HG03521 (cell line): Measurements from ENCODE around the gene PDXDC1.
"Not testable (repeated sequence)": the region's sequence is repeated elsewhere in the genome, so short reads cannot be mapped to it uniquely, and the experiment has no call there.

ENCODE experiments used
- ATAC-seq: cut with Tn5 transposase; IDR thresholded peaks from one replicate; pipeline ENCODE4 v1.9.1; 2021; ENCODE audit warnings: mild to moderate bottlenecking, moderate library complexity; ENCODE audit not compliant: unreplicated experiment

PDXDC1 gene

DNA sequence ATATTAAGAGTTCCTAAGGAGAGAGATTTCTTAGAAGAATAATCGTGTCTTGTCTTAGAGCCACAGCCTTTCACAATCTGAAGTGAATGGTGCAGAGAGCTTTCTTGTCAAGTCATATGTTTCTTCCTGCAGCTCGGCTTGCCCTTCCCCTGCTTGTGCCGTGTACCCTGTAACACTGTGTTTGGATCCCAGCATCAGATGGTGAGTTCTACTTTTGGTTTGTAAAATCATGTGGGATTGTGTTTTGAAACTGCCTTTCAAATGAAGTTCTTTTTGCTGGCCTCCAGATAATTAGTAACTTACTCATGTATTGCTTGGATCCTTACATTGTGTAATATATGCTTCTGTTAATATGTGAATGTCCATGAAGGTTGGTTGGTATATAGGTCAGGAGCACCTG is 33.8 kb downstream of the PDXDC1 start:
- not testable (repeated sequence) for ATAC-seq

DNA sequence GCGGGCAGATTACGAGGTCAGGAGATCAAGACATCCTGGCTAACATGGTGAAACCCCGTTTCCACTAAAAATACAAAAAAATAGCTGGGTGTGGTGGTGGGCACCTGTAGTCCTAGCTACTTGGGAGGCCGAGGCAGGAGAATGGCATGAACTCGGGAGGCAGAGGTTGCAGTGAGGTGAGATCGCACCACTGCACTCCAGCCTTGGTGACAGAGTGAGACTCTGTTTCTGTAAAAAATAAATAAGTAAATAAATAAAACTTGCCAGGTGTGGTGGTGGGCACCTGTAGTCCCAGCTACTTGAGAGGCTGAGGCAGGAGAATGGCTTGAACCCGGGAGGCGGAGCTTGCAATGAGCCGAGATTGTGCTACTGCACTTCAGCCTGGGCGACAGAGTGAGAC is 38.1 kb downstream of the PDXDC1 start:
- not testable (repeated sequence) for ATAC-seq

DNA sequence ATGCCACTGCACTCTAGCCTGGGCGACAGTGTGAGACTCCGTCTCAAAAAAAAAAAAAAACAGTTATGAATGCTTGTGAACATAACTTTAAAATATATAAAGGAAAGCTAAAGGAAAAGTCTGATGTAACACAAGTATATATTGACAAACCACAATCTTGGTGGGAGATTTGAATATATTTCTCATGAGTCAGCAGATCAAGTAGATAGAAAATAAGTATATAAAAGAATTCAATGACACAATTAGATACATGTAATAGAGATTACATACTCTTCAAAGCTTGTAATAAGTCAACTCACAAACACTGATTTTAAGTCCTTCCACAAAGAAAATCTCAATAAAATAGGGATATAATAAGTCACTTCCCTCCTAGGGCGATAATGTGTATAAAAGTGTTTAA is 40.8 kb downstream of the PDXDC1 start:
- not testable (repeated sequence) for ATAC-seq

DNA sequence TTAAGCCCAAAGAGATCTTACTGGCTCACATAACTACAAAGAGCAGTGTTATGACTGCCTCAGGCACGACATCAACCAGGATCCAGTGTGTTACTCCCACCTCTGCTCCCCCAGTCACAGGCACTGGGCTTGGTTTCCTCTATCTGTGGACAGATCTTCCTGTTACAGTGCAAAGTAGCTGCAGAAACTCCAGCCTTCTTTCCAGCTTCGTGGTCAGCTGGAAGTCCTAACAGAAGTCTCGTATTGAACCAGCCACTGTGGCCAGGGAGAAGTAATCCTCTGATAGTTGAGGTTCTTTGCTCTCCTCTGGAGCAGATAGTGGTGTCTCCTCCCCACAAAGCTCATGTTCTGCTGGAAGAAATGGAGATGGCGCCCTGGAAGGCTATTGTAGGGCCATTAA is 41.5 kb downstream of the PDXDC1 start:
- not testable (repeated sequence) for ATAC-seq

DNA sequence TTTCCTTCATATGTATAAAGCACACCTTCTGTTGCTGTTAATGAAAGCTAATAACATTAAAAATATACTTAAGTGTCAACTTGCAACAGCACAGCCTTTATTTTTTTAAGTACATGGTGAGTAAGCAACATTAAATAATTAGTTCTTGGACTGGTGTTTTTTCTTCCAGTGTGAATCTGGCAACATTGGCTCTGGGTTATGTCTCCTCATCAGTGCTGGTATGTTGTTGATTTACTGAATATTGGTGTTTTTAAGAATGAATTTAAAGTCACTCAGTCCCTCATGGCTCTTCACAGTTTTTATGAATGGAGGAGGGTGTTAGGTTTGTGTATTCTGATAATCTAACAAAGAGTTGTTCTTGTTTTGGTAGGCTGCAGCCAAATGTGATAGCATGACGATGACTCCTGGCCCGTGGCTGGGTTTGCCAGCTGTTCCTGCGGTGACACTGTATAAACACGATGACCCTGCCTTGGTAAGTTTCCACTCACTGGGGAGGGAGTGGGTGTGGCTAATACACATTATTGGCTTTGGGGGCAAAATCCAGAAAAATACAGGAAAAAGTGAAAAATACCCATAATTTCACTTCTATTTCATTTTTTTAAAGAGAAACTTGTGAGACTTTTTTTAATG is 42.2 kb downstream of the PDXDC1 start:
- not testable (repeated sequence) for ATAC-seq

DNA sequence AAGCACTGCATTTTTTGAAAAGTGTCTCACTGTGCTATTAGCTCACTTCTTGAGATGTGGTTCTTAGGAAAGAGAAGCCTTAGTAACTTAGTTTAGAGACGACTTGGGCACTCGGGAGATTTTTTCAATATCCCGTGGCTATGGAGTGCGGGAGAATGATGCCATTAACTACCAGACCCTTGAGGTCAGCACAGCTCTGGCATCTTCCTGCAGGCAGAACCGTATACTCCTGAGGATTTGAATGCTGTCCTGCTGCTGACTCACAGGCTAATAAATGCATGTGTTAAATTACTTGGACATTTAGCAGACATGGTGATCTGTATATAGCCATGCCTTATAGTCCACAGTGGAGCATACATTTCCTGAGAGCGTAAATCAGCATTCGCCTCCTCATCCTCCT is 46.6 kb downstream of the PDXDC1 start:
- not testable (repeated sequence) for ATAC-seq

DNA sequence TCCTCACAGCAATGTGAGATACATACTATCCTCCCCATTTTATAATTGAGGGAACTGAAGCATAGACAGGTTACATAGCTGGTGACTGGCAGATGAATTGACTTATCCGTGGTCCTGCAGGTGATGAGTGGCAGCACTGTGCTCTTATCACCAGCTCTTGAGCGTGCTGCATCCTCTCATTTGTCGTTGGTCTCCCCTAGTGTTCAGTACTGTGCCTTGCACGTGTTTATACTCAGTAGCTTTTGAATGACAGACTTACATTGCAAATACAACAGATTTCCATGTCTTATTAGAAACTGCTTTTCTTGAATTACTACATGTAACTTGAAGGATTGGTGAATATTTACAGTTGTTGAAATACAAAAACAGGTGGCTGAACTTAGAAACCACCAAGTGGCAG is 47.4 kb downstream of the PDXDC1 start:
- peak; percentile 91 for ATAC-seq

DNA sequence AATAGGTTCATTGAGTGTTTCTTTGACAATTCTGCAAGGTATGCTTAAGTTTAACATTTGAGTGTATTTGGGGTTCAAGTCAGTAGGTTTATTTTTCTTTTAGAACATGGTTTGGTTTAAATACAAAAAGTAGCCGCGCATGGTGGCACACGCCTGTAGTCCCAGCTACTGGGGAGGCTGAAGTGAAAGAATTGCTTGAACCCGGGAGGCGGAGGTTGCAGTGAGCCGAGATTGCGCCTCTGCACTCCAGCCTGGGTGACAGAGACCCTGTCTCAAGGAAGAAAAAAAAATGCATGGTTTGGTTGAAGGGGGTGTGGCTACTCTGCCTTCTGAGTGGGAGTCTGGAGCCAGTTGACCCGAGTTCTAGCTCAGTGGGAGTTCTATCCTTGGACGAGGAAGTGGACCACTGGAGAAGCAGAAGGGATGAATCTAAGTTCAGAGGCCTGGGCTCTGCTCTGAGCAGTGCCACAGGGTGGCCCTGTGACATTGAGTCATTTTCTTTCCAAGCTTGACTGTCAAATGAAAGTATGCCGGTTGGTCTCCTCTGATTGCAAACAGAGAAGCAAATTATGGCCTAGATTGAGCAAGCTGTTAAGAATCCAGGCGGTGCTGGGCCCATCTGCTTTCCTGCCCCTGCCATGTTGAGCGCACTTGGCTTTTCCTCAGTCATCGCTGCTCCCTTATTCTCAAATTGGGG is 48.7 kb downstream of the PDXDC1 start:
- ATAC-seq: not testable (repeated sequence)

DNA sequence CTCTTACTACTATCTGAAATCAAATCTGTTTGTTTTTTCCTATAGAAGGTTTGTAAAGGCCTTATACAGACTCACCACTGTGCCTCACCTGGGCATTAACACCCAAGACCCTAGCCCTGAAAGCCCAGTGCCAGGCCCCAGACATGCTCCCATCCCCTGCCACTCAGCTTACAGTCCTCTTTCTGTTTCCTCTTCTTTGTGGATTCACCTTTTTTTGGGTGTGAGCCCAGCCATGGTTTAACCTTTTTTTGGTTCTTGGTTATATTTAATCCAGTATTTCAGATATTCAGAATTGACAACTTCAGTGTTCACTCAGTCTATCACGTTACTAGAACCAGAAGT is 50.0 kb downstream of the PDXDC1 start:
- not testable (repeated sequence) for ATAC-seq

DNA sequence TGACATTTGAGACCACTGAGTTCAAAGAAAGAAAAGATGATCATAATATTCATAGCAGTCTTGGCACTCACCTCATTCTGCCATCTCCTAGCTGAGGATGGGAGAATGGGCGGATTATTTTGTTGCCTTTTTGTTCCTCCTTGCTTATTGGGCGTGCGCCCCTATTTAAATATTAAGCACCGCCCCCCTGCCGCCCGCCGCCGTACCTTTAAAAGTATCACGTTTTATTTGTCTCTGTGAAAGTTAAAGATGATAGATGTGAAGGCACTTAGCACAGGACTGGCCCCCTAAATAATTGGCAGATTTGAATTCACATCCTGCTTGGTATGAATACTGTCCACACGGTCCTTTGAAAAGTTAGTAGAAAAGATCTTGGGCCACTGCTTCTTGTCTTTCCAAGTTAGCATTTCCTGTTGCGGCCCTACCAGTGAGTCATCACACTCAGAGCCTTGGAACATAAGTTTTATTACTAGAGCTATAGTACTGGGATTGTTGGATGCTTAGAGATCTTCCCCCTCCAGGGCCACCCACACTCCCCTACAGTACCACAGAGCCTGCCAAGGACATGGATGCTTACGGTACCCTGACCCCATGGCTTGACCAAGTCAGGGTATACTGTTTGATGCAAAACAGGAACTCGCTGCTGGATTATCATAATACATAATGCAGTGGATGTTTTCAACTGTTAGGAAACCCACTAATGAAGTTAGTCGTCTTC is 50.6 kb downstream of the PDXDC1 start:
- ATAC-seq: not testable (repeated sequence)

DNA sequence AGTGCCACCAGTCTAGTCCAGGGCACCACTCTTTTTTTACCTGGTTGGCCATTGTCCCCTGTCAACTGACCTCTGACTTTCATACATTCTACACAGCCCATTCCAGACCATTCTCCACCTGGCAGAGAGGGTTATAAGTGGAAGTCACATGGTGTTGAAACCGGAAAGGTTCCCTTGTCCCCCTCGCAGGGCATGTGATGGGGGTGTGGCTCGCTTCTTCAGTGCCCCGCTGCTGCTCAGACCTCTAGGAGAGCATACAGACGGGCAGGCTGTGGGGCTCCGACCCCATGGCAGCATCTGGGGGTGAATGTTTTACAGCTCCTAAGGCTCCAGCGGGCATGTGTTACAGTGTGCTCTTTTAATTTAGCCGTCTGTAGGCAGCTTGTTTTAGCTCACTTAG is 52.2 kb downstream of the PDXDC1 start:
- not testable (repeated sequence) for ATAC-seq

DNA sequence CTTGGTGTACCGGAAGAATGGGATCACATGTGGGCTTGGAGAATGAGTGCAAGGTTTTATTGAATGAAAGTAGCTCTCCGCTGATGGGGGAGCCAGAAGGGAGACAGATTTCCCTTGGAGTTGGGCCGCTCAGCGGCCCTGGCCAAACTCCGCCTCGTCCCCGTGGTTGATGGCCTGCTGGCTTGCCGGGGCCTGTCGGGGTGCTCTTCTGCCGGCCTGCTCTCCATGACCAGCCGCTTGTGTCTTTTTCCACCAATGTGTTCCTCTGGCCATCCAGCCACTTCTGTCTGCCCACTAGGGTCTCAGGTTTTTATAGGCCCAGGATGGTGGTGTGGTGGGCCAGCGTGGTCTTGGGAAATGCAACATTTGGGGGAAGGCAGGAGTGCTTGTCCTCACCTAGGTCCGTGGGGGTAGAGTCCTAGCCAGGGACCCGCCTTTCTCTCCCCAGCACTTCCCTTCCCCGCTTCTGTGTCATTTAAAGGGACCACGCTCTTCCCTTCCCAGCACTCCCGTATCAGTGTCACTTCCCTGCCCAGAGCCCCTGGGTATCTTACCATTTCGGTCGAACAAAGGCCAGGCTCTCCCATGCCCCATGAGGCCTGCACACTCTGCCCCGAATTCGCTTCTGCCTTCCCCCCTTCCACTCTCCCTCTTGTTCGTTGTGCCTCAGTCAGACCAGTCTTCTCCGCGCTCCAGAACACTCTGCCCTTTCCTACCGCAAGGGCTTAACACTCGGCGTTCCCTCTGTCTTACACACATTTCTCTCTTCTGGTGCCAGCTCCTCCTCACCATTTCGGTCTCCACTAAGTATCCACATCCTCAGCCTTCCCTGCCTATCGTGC is 52.9 kb downstream of the PDXDC1 start:
- ATAC-seq: not testable (repeated sequence)

DNA sequence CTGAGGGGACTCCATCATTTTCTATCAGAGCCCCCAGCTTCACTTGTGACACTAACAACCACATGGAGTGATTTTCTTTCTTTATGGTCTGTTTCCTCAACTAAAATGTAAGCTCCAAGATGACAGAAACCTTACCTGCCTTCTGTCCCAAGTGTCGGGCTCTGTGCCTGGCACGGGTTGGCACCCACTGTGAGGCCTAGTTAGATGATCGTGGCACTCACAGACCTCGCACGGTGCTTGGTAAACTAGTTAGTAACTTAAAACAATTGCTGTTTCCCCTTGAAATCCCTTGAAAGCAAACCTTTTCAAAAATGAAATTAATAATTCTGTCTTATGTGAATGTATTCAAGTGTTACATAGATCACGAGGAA is 53.5 kb downstream of the PDXDC1 start:
- ATAC-seq: not testable (repeated sequence)

DNA sequence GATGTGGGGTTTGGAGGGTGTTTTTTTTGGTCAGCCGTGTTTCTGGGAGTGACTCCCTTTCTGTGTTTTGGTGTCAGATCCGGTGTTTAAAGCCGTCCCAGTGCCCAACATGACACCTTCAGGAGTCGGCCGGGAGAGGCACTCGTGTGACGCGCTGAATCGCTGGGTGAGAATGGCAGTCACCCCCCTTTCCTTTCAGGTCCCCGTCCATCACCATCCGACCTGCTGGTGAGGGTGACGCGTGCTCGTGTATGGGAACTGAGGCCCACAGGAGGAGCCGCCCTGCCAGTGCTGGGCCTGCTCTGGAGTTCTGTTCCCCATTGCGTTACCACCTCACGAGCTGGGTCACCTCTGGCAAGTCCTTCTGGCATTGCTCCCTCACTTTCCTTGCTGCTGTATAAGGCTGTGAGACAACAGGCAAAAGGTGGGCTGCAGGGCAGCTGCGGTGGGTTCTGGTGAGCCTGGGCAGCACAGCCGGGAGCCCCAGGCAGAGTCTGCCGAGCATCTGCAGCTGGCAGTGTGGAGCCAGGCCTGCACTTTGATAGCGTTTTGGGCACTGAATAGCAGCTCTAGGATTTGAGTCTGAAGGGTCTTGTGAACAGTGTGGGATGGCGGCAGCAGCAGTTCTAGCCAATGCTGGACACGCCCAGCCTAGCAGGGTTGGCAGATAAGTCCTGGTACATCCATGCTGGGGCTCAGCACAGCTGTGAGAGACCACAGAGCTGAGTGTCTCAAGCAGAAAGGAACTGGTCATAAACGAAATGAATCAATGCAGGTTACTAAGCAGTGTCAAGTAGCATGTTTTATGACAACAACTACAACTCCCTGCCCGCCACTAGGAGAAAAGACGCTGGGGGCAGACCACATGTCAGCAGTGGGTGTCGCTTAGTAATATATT is 54.2 kb downstream of the PDXDC1 start:
- ATAC-seq: not testable (repeated sequence)

DNA sequence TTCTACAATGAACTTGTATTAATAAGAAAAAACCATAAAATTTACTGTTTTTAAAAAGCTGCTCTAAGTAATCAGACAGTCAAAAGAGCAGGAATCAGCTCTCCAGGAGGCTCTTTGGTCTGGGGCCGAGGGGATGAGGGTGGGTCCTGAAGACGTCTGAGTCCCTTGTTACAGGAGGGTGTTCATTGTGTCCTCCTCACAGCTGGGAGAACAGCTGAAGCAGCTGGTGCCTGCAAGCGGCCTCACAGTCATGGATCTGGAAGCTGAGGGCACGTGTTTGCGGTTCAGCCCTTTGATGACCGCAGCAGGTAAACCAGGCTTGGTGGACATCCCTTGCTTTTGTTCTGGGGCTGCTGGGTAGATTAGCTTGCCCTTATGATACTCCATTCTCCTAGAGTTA is 54.9 kb downstream of the PDXDC1 start:
- not testable (repeated sequence) for ATAC-seq

DNA sequence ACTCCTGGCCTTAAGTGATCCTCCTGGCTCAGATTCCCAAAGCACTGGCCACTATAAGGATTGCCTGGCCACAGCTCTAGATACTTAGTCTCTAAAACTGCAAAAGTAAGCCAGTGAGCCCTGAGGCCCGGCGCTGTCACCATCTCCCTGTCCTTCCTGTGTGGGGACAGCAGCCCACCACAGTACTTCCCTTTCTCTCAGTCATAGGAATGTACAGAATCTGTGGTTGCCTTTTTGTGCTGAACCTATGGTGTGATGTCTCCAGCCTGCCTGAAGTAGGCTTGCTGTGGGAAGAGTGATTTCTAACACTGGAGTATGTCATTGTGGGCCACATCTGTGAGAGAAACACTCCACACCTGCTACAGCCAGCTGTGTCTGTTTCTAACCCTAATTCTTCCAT is 56.4 kb downstream of the PDXDC1 start:
- ATAC-seq: no peak

DNA sequence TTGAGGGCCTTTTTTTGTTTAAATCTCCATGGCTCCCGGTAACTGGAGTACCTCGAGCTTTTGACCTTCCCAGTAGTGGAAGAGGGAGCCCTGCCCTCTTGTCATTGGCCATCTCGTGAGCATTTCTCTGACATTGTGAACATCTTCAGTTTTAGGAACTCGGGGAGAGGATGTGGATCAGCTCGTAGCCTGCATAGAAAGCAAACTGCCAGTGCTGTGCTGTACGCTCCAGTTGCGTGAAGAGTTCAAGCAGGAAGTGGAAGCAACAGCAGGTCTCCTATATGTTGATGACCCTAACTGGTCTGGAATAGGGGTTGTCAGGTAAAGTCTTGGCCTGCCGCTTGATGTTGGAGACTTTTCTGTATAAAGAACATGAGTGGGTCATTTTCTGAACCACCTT is 56.8 kb downstream of the PDXDC1 start:
- no peak for ATAC-seq

DNA sequence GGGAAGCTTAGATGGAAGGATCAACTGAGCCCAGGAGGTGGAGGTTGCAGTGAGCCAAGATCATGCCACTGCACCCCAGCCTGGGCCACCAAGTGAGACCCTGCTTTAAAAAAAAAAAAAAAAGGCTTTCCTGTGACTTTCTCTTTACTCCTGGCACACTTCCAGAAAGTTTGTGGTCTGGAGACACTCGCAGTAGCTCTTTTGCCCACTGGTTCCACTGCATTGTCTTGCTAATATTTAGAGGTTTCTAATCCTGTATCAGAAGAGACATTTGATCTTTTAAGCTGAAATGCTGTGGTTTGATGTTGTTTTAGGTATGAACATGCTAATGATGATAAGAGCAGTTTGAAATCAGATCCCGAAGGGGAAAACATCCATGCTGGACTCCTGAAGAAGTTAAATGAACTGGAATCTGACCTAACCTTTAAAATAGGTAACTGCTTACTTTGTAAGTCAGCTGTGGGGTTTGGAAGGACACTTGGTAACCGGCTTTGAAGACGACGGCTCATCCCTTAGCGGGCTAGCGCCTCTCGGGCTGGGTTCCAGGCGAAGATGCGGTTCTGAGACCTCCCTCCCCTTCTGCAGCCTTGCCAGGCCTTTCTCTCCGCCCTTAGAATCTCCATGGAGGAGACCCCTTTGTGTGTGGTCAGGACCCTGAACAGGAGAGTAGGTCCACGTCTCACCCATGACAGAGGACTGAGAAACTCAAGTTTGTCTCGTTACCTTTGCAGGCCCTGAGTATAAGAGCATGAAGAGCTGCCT is 57.9 kb downstream of the PDXDC1 start:
- ATAC-seq: no peak

DNA sequence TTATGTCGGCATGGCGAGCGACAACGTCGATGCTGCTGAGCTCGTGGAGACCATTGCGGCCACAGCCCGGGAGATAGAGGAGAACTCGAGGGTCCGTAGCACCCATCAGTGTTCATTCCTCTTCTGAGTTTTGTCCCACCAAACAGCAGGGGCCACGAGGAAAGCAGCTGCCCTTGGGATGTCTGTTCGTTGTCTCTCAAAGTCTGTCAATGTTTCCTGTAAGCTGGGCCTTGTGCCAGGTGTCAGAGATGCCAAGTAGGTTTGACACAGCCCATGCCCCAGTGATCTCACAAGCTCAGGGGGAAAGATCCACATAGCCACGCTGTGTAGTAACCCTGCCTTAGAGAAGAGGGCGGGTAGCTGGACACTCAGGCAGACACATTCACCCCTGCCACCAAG is 58.5 kb downstream of the PDXDC1 start:
- no peak for ATAC-seq
